ENCODE measurements around the gene ZNF536.

GRCh38 chr19:30330266-30330665 is 41.9 kb upstream of the ZNF536 start:
- TF ChIP-seq EZH2 (IDR thresholded peaks at IDR 0.05; ENCODE audit: low read depth) = no peak
- TF ChIP-seq CTCF (conservative IDR thresholded peaks at IDR 0.05) = no peak
